ENCODE results near the gene EPHB1. TPM values are rescaled to one million over a fixed set of nuclear protein-coding genes. Genes with fewer than 3 reads are reported as not detected.

Gene EPHB1
- polyA plus RNA-seq, 1 of the 3 experiments (the other 2 are of a cell fraction): 1.2 TPM

- TF ChIP-seq FOXJ3 (CRISPR knock-in tag; IDR thresholded peaks at IDR 0.05) (no peak), SMC3 (IDR thresholded peaks at IDR 0.05; ENCODE audit: low read depth, low read length) (no peak), MEF2A (IDR thresholded peaks at IDR 0.05; ENCODE audit: borderline replicate concordance, low read depth) (no peak), FOSL2 (IDR thresholded peaks at IDR 0.05; ENCODE audit: borderline replicate concordance, low read depth) (no peak), TCF12 (IDR thresholded peaks at IDR 0.05) (no peak), ELF1 (IDR thresholded peaks at IDR 0.05) (no peak), USF1 (IDR thresholded peaks at IDR 0.05; ENCODE audit: borderline replicate concordance, low read depth) (no peak), CTCF (IDR thresholded peaks at IDR 0.05) (no peak), POLR2AphosphoS5 (IDR thresholded peaks at IDR 0.05; ENCODE audit: low read depth, low read length) (no peak), SIN3A (IDR thresholded peaks at IDR 0.05; ENCODE audit: borderline replicate concordance, low read depth, low read length) (no peak)
- 39% methylated on average over 1 of the region's 1 CpG for WGBS (ENCODE audit: low lambda C conversion rate)
Measured at GRCh38 chr3:134873789-134874188, 78.7 kb downstream of the EPHB1 start.

GRCh38 chr3:134874737-134875413, 79.8 kb downstream of the EPHB1 start:
- Histone ChIP-seq H3K9ac (no peak overlapping the region), H3K27ac (ENCODE audit: low read depth in 2 of 2, low read length in 1 of 2) (no peak overlapping the region), H3K4me2 (no peak overlapping the region), H3K9me2 (no peaks in the 10 kb centered on the region), H3K4me1 (ENCODE audit: control insufficient read depth in 1 of 2, insufficient read depth in 2 of 2, low read depth in 1 of 2, low read length in 1 of 2) (no peaks in the 10 kb centered on the region; a peak in 1 of 4 replicates), H3K4me3 (ENCODE audit: low read depth in 2 of 2, low read length in 1 of 2) (no peak overlapping the region), H3K36me3 (replicated peaks in 1 of 2; ENCODE audit: control insufficient read depth in 1 of 2, insufficient read depth in 2 of 2, low read length in 1 of 2) (no peaks in the 10 kb centered on the region), H3K79me2 (ENCODE audit: insufficient read depth) (no peaks in the 10 kb centered on the region), H3F3A (replicated peaks; ENCODE audit: insufficient read depth) (no peaks in the 10 kb centered on the region), H3K9me3 (no peaks in the 10 kb centered on the region), H3K27me3 (ENCODE audit: insufficient read depth) (no peaks in the 10 kb centered on the region), H4K20me1 (ENCODE audit: insufficient read depth) (no peaks in the 10 kb centered on the region), H2AFZ (ENCODE audit: low read depth) (no peak overlapping the region)
- POLR2A ChIA-PET: no interaction called here
- DNase-seq: no peak
- CTCF ChIA-PET: interaction anchor here (0.6 to 1.0 kb wide), 2 partner anchors 13 to 274 kb away, joined by 3 read pairs; no protein-coding TSS in a partner anchor
- 57% methylated on average over 9 of the region's 10 CpGs for WGBS (ENCODE audit: low lambda C conversion rate)
- no peak for TF ChIP-seq USF2 (IDR thresholded peaks at IDR 0.05; ENCODE audit: borderline replicate concordance, low read depth, low read length)
- no peak for TF ChIP-seq FOSL2 (IDR thresholded peaks at IDR 0.05; ENCODE audit: borderline replicate concordance, low read depth)
- TF ChIP-seq CTCF (IDR thresholded peaks at IDR 0.05): no peak
- no peak for TF ChIP-seq GABPA (IDR thresholded peaks at IDR 0.05; ENCODE audit: low read depth)
- no peak for TF ChIP-seq USF1 (IDR thresholded peaks at IDR 0.05; ENCODE audit: borderline replicate concordance, low read depth)
- no peak for TF ChIP-seq REST (IDR thresholded peaks at IDR 0.05; ENCODE audit: low read depth, low read length)
- TF ChIP-seq FOXM1 (IDR thresholded peaks at IDR 0.05; ENCODE audit: low read depth): no peak
- no peak for TF ChIP-seq RXRA (IDR thresholded peaks at IDR 0.05; ENCODE audit: borderline replicate concordance, low read depth)
- no peak for TF ChIP-seq YY1 (IDR thresholded peaks at IDR 0.05; ENCODE audit: low read depth)
- TF ChIP-seq JUND (IDR thresholded peaks at IDR 0.05): no peak

More at GRCh38 chr3:134873789-134874188, 78.7 kb downstream of the EPHB1 start:
- no peak overlapping the region for H3K4me2 ChIP-seq
- H3K4me3 ChIP-seq (ENCODE audit: low read depth in 2 of 2, low read length in 1 of 2): no peak overlapping the region
- H3K27me3 ChIP-seq (ENCODE audit: insufficient read depth): no peaks in the 10 kb centered on the region
- H3K36me3 ChIP-seq (replicated peaks in 1 of 2; ENCODE audit: control insufficient read depth in 1 of 2, insufficient read depth in 2 of 2, low read length in 1 of 2): no peaks in the 10 kb centered on the region
- no peaks in the 10 kb centered on the region for H3K79me2 ChIP-seq (ENCODE audit: insufficient read depth)
- H3F3A ChIP-seq (replicated peaks; ENCODE audit: insufficient read depth): no peaks in the 10 kb centered on the region
- no peak for DNase-seq
- no peaks in the 10 kb centered on the region for H3K9me3 ChIP-seq
- no peaks in the 10 kb centered on the region for H3K9me2 ChIP-seq
- H3K4me1 ChIP-seq (ENCODE audit: control insufficient read depth in 1 of 2, insufficient read depth in 2 of 2, low read depth in 1 of 2, low read length in 1 of 2): no peaks in the 10 kb centered on the region; a peak in 1 of 4 replicates
- ChIA-PET POLR2A (no interaction called here), CTCF (no interaction called here)
- no peaks in the 10 kb centered on the region for H4K20me1 ChIP-seq (ENCODE audit: insufficient read depth)
- H3K9ac ChIP-seq: no peak overlapping the region
- H3K27ac ChIP-seq (ENCODE audit: low read depth in 2 of 2, low read length in 1 of 2): no peak overlapping the region
- no peak overlapping the region for H2AFZ ChIP-seq (ENCODE audit: low read depth)
